ENCODE data around the gene TCOF1.

Gene TCOF1

GRCh38 chr5:150448952-150449516 is 91.5 kb downstream of the TCOF1 start:
- H3K4me3 ChIP-seq (ENCODE audit: low read depth, low read length), result peak overlapping the region; percentile 58
- no peak for DNase-seq (ENCODE audit: low read depth)
- no peak for TF ChIP-seq CTCF (IDR thresholded peaks at IDR 0.05; ENCODE audit: insufficient read depth, low read depth, low read length, missing control alignments)
